GM21381 (cell line): ENCODE data around the gene ZC3H13.

ENCODE experiments used
- ATAC-seq: cut with Tn5 transposase; IDR thresholded peaks from one replicate; pipeline ENCODE4 v1.9.1; 2021; ENCODE audit warnings: mild to moderate bottlenecking, moderate library complexity; ENCODE audit not compliant: unreplicated experiment

The ZC3H13 gene

DNA sequence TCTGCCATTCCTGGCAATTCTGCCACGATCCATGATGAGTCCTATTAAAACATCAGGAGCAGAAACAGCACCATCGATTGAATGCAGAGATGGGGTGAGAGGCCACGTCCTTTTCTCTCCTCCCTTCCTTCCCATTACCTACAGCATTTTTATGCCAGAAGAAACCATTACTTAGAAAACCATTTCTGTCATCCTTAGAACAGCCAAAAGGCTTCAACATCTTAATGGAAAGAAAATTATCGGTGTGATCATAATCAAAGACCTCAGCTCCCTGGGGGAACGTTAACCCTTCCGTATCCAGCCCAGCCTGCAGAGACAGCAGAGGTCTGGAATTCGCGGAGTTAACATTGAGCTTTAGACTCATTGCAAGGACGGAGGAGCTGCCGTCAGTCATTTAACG lies 145.0 kb downstream of the ZC3H13 start:
- no peak for ATAC-seq
